Astrocyte (in vitro differentiated cells and primary cell): ENCODE measurements around the gene CERS6. TPM values are rescaled to one million over a fixed set of nuclear protein-coding genes. Genes with fewer than 3 reads are reported as not detected.

Experiments
- DNase-seq: peaks from one replicate; pipeline ENCODE4 v3.0.0-alpha.2; 2010; ENCODE audit warnings: low read depth
- FAIRE-seq: peaks from 2 replicates; lab custom pipeline; 2011; peaks lifted over from hg19 to GRCh38; lab: Jason Lieb, UNC
- H2AFZ ChIP-seq: 2 replicates; pipeline ENCODE4 v1.6.0; 2012; ENCODE audit warnings: low read depth, low read length, inconsistent platforms
- H3K27ac ChIP-seq: 2 replicates; pipeline ENCODE4 v1.5.1; 2011; ENCODE audit warnings: low read depth, low read length, inconsistent platforms
- H3K27me3 ChIP-seq: 2 replicates; pipeline ENCODE4 v1.6.0; 2011; ENCODE audit warnings: low read length, inconsistent platforms; ENCODE audit not compliant: insufficient read depth
- H3K36me3 ChIP-seq: 2 replicates; pipeline ENCODE4 v1.5.1; 2011; ENCODE audit warnings: low read length, inconsistent platforms; ENCODE audit not compliant: insufficient read depth
- H3K4me1 ChIP-seq: 2 replicates; pipeline ENCODE4 v1.5.1; 2011; ENCODE audit warnings: low read length, inconsistent platforms; ENCODE audit not compliant: insufficient read depth
- H3K4me2 ChIP-seq: 2 replicates; pipeline ENCODE4 v1.6.0; 2012; ENCODE audit warnings: low read length, inconsistent platforms
- H3K4me3 ChIP-seq: 2 replicates; pipeline ENCODE4 v1.5.1; 2011; ENCODE audit warnings: low read depth, mild to moderate bottlenecking, low read length, inconsistent platforms; ENCODE audit not compliant: insufficient read depth
- H3K79me2 ChIP-seq: 2 replicates; pipeline ENCODE4 v1.6.0; 2012; ENCODE audit warnings: mild to moderate bottlenecking, low read length, inconsistent platforms; ENCODE audit not compliant: insufficient read depth
- H3K9ac ChIP-seq: 2 replicates; pipeline ENCODE4 v1.6.0; 2012; ENCODE audit warnings: mild to moderate bottlenecking, low read length, inconsistent platforms
- H3K9me3 ChIP-seq: 2 replicates; pipeline ENCODE4 v1.5.1; 2012; ENCODE audit warnings: low read depth, mild to moderate bottlenecking, low read length, inconsistent platforms; ENCODE audit not compliant: insufficient read depth
- H4K20me1 ChIP-seq: 2 replicates; pipeline ENCODE4 v1.6.0; 2012; ENCODE audit warnings: low read length, inconsistent platforms; ENCODE audit not compliant: insufficient read depth
- H3K27ac Mint-ChIP-seq: one replicate; pipeline ENCODE4 v1.8.0; 2021; ENCODE audit warnings: mild to moderate bottlenecking, mixed read lengths; ENCODE audit not compliant: unreplicated experiment
- H3K27me3 Mint-ChIP-seq: one replicate; pipeline ENCODE4 v1.8.0; 2021; ENCODE audit warnings: low read depth, mixed read lengths; ENCODE audit not compliant: unreplicated experiment
- H3K36me3 Mint-ChIP-seq: one replicate; pipeline ENCODE4 v1.8.0; 2021; ENCODE audit warnings: low read depth, mixed read lengths; ENCODE audit not compliant: unreplicated experiment
- H3K4me1 Mint-ChIP-seq: one replicate; pipeline ENCODE4 v1.8.0; 2021; ENCODE audit warnings: low read depth, mixed read lengths; ENCODE audit not compliant: unreplicated experiment
- H3K4me3 Mint-ChIP-seq: one replicate; pipeline ENCODE4 v1.8.0; 2021; ENCODE audit warnings: mild to moderate bottlenecking, moderate library complexity, mixed read lengths; ENCODE audit not compliant: unreplicated experiment
- H3K9me3 Mint-ChIP-seq: one replicate; pipeline ENCODE4 v1.8.0; 2021; ENCODE audit warnings: mild to moderate bottlenecking, mixed read lengths; ENCODE audit not compliant: unreplicated experiment
- CTCF ChIP-seq: IDR thresholded peaks from 2 replicates; pipeline ENCODE4 v1.5.1; 2011; ENCODE audit warnings: low read depth, mild to moderate bottlenecking, inconsistent platforms, low read length, moderate library complexity; ENCODE audit not compliant: insufficient read depth
- EZH2 ChIP-seq: IDR thresholded peaks from 2 replicates; pipeline ENCODE4 v1.6.1; 2012; ENCODE audit warnings: mild to moderate bottlenecking, low read length, inconsistent platforms; ENCODE audit not compliant: insufficient read depth
- total RNA-seq: library from RNA; stranded (reverse); gene quantifications from 2 replicates; pipeline ENCODE4 v1.2.1, GENCODE V29; 2021

The CERS6 gene
- total RNA-seq, 1 donor from 2014 or later, result 23.4 TPM

- Histone ChIP-seq H3K9ac (no peak overlapping the region), H3K4me3 (no peak overlapping the region)
These were observed 347.0 kb downstream of the CERS6 start for GRCh38 chr2:168802859-168803725.

GRCh38 chr2:168804214-168804613 lies 348.1 kb downstream of the CERS6 start:
- Mint-ChIP-seq H3K4me1 (no peaks in the 10 kb centered on the region), H3K36me3 (no peaks in the 10 kb centered on the region), H3K4me3 (no peak overlapping the region), H3K27me3 (no peaks in the 10 kb centered on the region), H3K27ac (no peak overlapping the region), H3K9me3 (no peaks in the 10 kb centered on the region)
- FAIRE-seq (no peak), DNase-seq (no peak)
- H3K36me3 ChIP-seq, result no peaks in the 10 kb centered on the region
- no peak overlapping the region for H3K9ac ChIP-seq
- H4K20me1 ChIP-seq, result no peaks in the 10 kb centered on the region
- H3K79me2 ChIP-seq, result no peaks in the 10 kb centered on the region
- no peak overlapping the region for H2AFZ ChIP-seq
- peaks cover 5% of the 10 kb centered on the region for H3K4me1 ChIP-seq
- no peak overlapping the region for H3K4me2 ChIP-seq
- no peaks in the 10 kb centered on the region for H3K9me3 ChIP-seq
- H3K4me3 ChIP-seq, result no peak overlapping the region
- no peak overlapping the region for H3K27ac ChIP-seq
- TF ChIP-seq EZH2, result no peak
- no peak for TF ChIP-seq CTCF
- H3K27me3 ChIP-seq, result no peaks in the 10 kb centered on the region

More at GRCh38 chr2:168802859-168803725, 347.0 kb downstream of the CERS6 start:
- H3K9me3 Mint-ChIP-seq, result no peaks in the 10 kb centered on the region
- H3K27me3 Mint-ChIP-seq, result no peaks in the 10 kb centered on the region
- no peak overlapping the region for H3K27ac Mint-ChIP-seq
- H3K4me3 Mint-ChIP-seq, result no peak overlapping the region
- TF ChIP-seq EZH2 (no peak), CTCF (no peak)
- FAIRE-seq (no peak), DNase-seq (no peak)
- Histone ChIP-seq H2AFZ (no peak overlapping the region), H3K9me3 (no peaks in the 10 kb centered on the region), H3K36me3 (no peaks in the 10 kb centered on the region), H3K79me2 (no peaks in the 10 kb centered on the region), H3K27ac (no peak overlapping the region), H3K27me3 (no peaks in the 10 kb centered on the region), H3K4me2 (no peak overlapping the region), H3K4me1 (peaks cover 5% of the 10 kb centered on the region), H4K20me1 (no peaks in the 10 kb centered on the region)
- no peaks in the 10 kb centered on the region for H3K36me3 Mint-ChIP-seq
- peaks cover 4% of the 10 kb centered on the region for H3K4me1 Mint-ChIP-seq

GRCh38 chr2:168805615-168806014 lies 349.5 kb downstream of the CERS6 start:
- H3K36me3 Mint-ChIP-seq, result no peaks in the 10 kb centered on the region
- Histone ChIP-seq H3K36me3 (no peaks in the 10 kb centered on the region), H3K79me2 (no peaks in the 10 kb centered on the region), H3K4me1 (peaks cover 5% of the 10 kb centered on the region), H4K20me1 (no peaks in the 10 kb centered on the region), H3K27ac (no peak overlapping the region), H3K9me3 (no peaks in the 10 kb centered on the region), H2AFZ (no peak overlapping the region), H3K27me3 (no peaks in the 10 kb centered on the region), H3K9ac (no peak overlapping the region), H3K4me2 (no peak overlapping the region), H3K4me3 (no peak overlapping the region)
- no peaks in the 10 kb centered on the region for H3K27me3 Mint-ChIP-seq
- H3K9me3 Mint-ChIP-seq, result no peaks in the 10 kb centered on the region
- DNase-seq, result no peak
- TF ChIP-seq EZH2 (no peak), CTCF (no peak)
- no peak overlapping the region for H3K27ac Mint-ChIP-seq
- no peak overlapping the region for H3K4me3 Mint-ChIP-seq
- no peaks in the 10 kb centered on the region for H3K4me1 Mint-ChIP-seq
- no peak for FAIRE-seq
